ENCODE measurements around the gene ACACA.

Gene ACACA

DNA sequence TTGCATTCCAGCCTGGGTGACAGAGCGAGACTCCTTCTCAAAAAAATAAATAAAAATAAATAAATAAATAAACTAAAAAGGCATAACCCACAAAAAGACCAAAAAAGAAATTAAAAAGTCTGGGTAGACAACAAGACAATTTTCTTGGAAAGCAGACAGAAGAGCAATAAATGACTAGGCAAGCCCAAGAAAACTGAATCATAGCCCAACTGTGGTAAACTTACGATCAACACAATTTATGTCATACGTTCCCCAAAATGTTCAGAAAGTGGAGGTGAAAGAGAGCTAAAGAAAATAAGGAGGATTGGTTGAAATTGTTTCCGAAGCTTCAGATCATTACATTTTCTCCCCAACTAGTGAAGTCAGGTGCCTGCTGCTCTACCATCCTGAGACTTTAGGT, 62.1 kb downstream of the ACACA start:
- ATAC-seq (ENCODE audit: low read depth) (no peak), DNase-seq (ENCODE audit: low spot score) (no peak)
- Histone ChIP-seq H3K9me3 (ENCODE audit: severe bottlenecking) (no peaks in the 10 kb centered on the region), H3K4me3 (ENCODE audit: severe bottlenecking) (no peak overlapping the region), H3K27me3 (ENCODE audit: insufficient read depth, poor library complexity, severe bottlenecking) (no peaks in the 10 kb centered on the region), H3K4me1 (ENCODE audit: insufficient read depth, poor library complexity, severe bottlenecking) (no peaks in the 10 kb centered on the region), H3K27ac (ENCODE audit: poor library complexity, severe bottlenecking) (no peak overlapping the region), H3K36me3 (ENCODE audit: low read depth) (peaks cover 69% of the 10 kb centered on the region)
- TF ChIP-seq, protein P1, sequence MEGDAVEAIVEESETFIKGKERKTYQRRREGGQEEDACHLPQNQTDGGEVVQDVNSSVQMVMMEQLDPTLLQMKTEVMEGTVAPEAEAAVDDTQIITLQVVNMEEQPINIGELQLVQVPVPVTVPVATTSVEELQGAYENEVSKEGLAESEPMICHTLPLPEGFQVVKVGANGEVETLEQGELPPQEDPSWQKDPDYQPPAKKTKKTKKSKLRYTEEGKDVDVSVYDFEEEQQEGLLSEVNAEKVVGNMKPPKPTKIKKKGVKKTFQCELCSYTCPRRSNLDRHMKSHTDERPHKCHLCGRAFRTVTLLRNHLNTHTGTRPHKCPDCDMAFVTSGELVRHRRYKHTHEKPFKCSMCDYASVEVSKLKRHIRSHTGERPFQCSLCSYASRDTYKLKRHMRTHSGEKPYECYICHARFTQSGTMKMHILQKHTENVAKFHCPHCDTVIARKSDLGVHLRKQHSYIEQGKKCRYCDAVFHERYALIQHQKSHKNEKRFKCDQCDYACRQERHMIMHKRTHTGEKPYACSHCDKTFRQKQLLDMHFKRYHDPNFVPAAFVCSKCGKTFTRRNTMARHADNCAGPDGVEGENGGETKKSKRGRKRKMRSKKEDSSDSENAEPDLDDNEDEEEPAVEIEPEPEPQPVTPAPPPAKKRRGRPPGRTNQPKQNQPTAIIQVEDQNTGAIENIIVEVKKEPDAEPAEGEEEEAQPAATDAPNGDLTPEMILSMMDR (IDR thresholded peaks at IDR 0.05; ENCODE audit: poor library complexity, severe bottlenecking) = no peak

DNA sequence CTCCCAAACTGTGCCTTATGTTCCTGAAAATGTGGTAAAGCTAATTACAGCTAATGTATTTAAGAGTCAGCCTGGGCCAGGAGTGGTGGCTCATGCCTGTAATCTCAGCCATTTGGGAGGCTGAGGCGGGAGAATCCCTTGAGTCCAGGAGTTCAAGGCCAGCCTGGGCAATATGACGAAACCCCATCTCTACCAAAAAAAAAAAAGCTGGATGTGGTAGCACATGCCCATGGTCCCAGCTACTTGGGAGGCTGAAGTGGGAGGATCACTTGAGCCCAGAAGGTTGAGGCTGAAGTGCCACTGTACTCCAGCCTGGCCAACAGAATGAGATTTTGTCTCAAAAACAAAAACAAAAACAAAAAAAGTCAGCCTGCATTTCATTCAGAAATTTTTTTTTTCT, 64.0 kb downstream of the ACACA start:
- H3K4me1 ChIP-seq (ENCODE audit: insufficient read depth, poor library complexity, severe bottlenecking) = no peaks in the 10 kb centered on the region
- ATAC-seq (ENCODE audit: low read depth) = no peak
- DNase-seq (ENCODE audit: low spot score) = no peak
- H3K27me3 ChIP-seq (ENCODE audit: insufficient read depth, poor library complexity, severe bottlenecking) = no peaks in the 10 kb centered on the region
- TF ChIP-seq, protein P1 (IDR thresholded peaks at IDR 0.05; ENCODE audit: poor library complexity, severe bottlenecking) = no peak
- no peaks in the 10 kb centered on the region for H3K9me3 ChIP-seq (ENCODE audit: severe bottlenecking)
- H3K36me3 ChIP-seq (ENCODE audit: low read depth) = peaks cover 69% of the 10 kb centered on the region
- no peak overlapping the region for H3K27ac ChIP-seq (ENCODE audit: poor library complexity, severe bottlenecking)
- no peak overlapping the region for H3K4me3 ChIP-seq (ENCODE audit: severe bottlenecking)

DNA sequence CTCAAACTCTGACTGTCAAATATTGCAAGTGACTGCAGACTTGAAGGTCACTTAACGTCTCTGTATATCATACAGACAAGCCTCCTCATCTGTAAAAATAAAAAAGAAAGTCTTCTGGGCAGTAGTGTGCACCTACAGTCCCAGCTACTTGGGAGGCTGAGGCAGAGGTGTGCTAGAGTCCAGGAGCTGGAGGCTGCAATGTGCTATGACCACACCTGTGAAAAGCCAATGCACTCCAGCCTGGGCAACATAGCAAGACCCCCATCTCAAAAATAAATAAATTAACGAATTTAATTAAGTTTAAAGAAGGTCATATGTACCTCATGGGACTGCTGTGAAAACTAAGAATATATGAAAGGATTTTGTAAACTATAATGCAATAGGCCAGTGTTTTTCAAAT, 65.8 kb downstream of the ACACA start:
- Histone ChIP-seq H3K4me1 (ENCODE audit: insufficient read depth, poor library complexity, severe bottlenecking) (no peaks in the 10 kb centered on the region), H3K36me3 (ENCODE audit: low read depth) (peaks cover 71% of the 10 kb centered on the region), H3K4me3 (ENCODE audit: severe bottlenecking) (no peak overlapping the region), H3K9me3 (ENCODE audit: severe bottlenecking) (no peaks in the 10 kb centered on the region), H3K27me3 (ENCODE audit: insufficient read depth, poor library complexity, severe bottlenecking) (no peaks in the 10 kb centered on the region), H3K27ac (ENCODE audit: poor library complexity, severe bottlenecking) (no peak overlapping the region)
- TF ChIP-seq, protein P1 (IDR thresholded peaks at IDR 0.05; ENCODE audit: poor library complexity, severe bottlenecking) = no peak
- ATAC-seq (ENCODE audit: low read depth) (no peak), DNase-seq (ENCODE audit: low spot score) (no peak)

DNA sequence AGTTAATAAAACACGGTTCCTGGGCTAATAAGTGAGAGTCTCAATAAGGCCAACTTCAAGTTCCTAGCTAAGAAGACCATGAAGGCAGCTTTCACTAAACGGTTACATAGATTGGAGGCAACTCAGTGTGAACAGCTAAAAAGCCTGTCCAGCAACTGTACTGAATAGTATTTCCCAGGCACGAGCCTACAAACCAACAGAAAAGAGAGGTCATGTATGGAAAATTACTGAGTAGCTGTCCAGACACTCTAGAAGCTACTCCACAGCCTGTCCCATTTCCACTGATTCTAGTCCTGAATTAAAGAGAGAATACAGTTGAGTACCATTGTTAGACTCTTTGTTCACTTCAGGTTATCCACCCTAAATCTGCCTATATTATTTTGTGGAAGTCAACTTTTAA, 67.3 kb downstream of the ACACA start:
- Histone ChIP-seq H3K27ac (ENCODE audit: poor library complexity, severe bottlenecking) (no peak overlapping the region), H3K4me1 (ENCODE audit: insufficient read depth, poor library complexity, severe bottlenecking) (no peaks in the 10 kb centered on the region), H3K36me3 (ENCODE audit: low read depth) (peaks cover 56% of the 10 kb centered on the region), H3K9me3 (ENCODE audit: severe bottlenecking) (no peaks in the 10 kb centered on the region), H3K4me3 (ENCODE audit: severe bottlenecking) (no peak overlapping the region), H3K27me3 (ENCODE audit: insufficient read depth, poor library complexity, severe bottlenecking) (no peaks in the 10 kb centered on the region)
- DNase-seq (ENCODE audit: low spot score) = no peak
- ATAC-seq (ENCODE audit: low read depth) = no peak
- TF ChIP-seq, protein P1 (IDR thresholded peaks at IDR 0.05; ENCODE audit: poor library complexity, severe bottlenecking) = no peak

DNA sequence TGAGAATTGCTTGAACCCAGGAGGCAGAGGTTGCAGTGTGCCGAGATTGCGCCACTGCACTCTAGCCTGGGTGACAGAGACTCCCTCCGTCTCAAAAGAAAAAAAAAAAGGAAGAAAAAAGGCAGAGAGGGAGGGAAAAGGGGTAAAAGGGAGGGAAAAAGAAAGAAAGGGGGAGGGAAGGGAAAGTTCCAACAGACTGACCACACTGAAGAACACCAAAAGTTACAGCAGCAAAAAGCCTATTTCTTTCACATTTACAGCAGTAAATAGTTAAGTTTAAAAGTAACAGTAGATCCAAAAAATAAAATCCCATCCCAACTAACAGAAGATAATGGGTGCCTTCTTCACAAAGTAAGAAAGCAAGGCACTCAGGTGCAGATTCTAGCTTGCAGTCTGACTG, 67.8 kb downstream of the ACACA start:
- TF ChIP-seq, protein P1 (IDR thresholded peaks at IDR 0.05; ENCODE audit: poor library complexity, severe bottlenecking) = no peak

More for the DNA sequence above, 67.8 kb downstream of the ACACA start:
- Histone ChIP-seq H3K4me3 (ENCODE audit: severe bottlenecking) (no peak overlapping the region), H3K27me3 (ENCODE audit: insufficient read depth, poor library complexity, severe bottlenecking) (no peaks in the 10 kb centered on the region), H3K36me3 (ENCODE audit: low read depth) (peaks cover 51% of the 10 kb centered on the region), H3K9me3 (ENCODE audit: severe bottlenecking) (no peaks in the 10 kb centered on the region), H3K4me1 (ENCODE audit: insufficient read depth, poor library complexity, severe bottlenecking) (no peaks in the 10 kb centered on the region), H3K27ac (ENCODE audit: poor library complexity, severe bottlenecking) (no peak overlapping the region)
- ATAC-seq (ENCODE audit: low read depth) = no peak
- no peak for DNase-seq (ENCODE audit: low spot score)
